GM21717 (cell line): ENCODE results near the gene ZNF112.

Experiments used
- ATAC-seq: cut with Tn5 transposase; IDR thresholded peaks from one replicate; pipeline ENCODE4 v1.9.1; 2021; ENCODE audit warnings: mild to moderate bottlenecking, moderate library complexity; ENCODE audit not compliant: unreplicated experiment

The ZNF112 gene

GRCh38 chr19:44284968-44285367 lies 71.5 kb downstream of the ZNF112 start:
- ATAC-seq: no peak

GRCh38 chr19:44282846-44283245 lies 73.6 kb downstream of the ZNF112 start:
- ATAC-seq: no peak

- no peak for ATAC-seq
Measured at GRCh38 chr19:44280916-44281315, 75.6 kb downstream of the ZNF112 start.

- no peak for ATAC-seq
Measured at GRCh38 chr19:44278181-44278690, 78.2 kb downstream of the ZNF112 start.

GRCh38 chr19:44277331-44277730 lies 79.1 kb downstream of the ZNF112 start:
- ATAC-seq: no peak
